Endothelial cell (in vitro differentiated cells): ENCODE results near the gene RNU1-2. TPM values are rescaled to one million over a fixed set of nuclear protein-coding genes. Genes with fewer than 3 reads are reported as not detected.
A peak's percentile ranks its signal among the peaks of the same experiment; 100 is the strongest.
"Not testable (repeated sequence)": the region's sequence is repeated elsewhere in the genome, so short reads cannot be mapped to it uniquely, and the experiment has no call there.

Experiments used
- DNase-seq: peaks from one replicate; pipeline ENCODE4 v3.0.0; 2021; ENCODE audit warnings: low spot score
- H3K27ac Mint-ChIP-seq: one replicate; pipeline ENCODE4 v1.8.0; 2021; ENCODE audit warnings: mixed read lengths, inconsistent platforms; ENCODE audit not compliant: unreplicated experiment
- H3K27me3 Mint-ChIP-seq: one replicate; pipeline ENCODE4 v1.8.0; 2021; ENCODE audit warnings: mild to moderate bottlenecking, moderate library complexity, mixed read lengths, inconsistent platforms; ENCODE audit not compliant: unreplicated experiment
- H3K36me3 Mint-ChIP-seq: one replicate; pipeline ENCODE4 v1.8.0; 2021; ENCODE audit warnings: mild to moderate bottlenecking, low read depth, mixed read lengths, inconsistent platforms; ENCODE audit not compliant: unreplicated experiment
- H3K4me1 Mint-ChIP-seq: one replicate; pipeline ENCODE4 v1.8.0; 2021; ENCODE audit warnings: mild to moderate bottlenecking, mixed read lengths, inconsistent platforms; ENCODE audit not compliant: unreplicated experiment
- H3K4me3 Mint-ChIP-seq: one replicate; pipeline ENCODE4 v1.8.0; 2021; ENCODE audit warnings: mild to moderate bottlenecking, mixed read lengths, inconsistent platforms; ENCODE audit not compliant: unreplicated experiment
- H3K9me3 Mint-ChIP-seq: one replicate; pipeline ENCODE4 v1.8.0; 2021; ENCODE audit warnings: mixed read lengths, inconsistent platforms; ENCODE audit not compliant: unreplicated experiment
- CTCF ChIP-seq: fragments of 200-600 bp; sonication (generic); IDR thresholded peaks from one replicate; pipeline ENCODE4 v1.5.0; 2021; ENCODE audit warnings: antibody characterized with exemption; ENCODE audit not compliant: unreplicated experiment
- total RNA-seq: library from RNA; stranded (reverse); fragmentation: NEBNext Ultra II Directional; extraction: Animal tissue kit (Norgen Biotek cat#: 25700); gene quantifications from one replicate; pipeline ENCODE4 v1.2.1, GENCODE V29; 2021; ENCODE audit not compliant: unreplicated experiment

The RNU1-2 gene
- total RNA-seq, 1 donor from 2014 or later, result 3,428 TPM

DNA sequence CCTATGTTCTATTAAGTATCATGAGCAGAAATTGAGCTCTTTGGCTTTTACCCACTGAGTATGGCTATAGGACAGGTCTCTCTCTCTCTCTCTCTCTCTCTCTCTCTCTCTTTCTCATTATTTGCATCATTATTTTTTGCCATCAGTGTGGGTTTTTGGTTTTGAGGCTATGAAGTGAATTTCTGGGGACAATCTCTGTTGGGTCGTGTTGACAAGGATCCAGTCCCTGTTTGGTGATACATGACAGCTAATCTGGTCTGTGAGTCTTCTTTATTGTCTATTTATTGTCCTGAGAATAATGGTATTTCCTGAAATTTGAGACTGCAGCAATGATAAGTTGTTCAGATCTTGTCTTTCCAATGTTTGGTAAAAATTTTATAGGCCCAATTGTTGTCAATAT, 1.9 kb downstream of the RNU1-2 start:
- peak overlapping the region; percentile 28 for H3K27ac Mint-ChIP-seq
- H3K36me3 Mint-ChIP-seq, H3K4me3 Mint-ChIP-seq, DNase-seq, H3K9me3 Mint-ChIP-seq: not testable (repeated sequence)
- H3K4me1 Mint-ChIP-seq, result peaks cover 13% of the 10 kb centered on the region
- peaks cover 12% of the 10 kb centered on the region for H3K27me3 Mint-ChIP-seq

GRCh38 chr1:16898298-16898697, 2.5 kb downstream of the RNU1-2 start:
- peaks cover 16% of the 10 kb centered on the region for H3K4me1 Mint-ChIP-seq

GRCh38 chr1:16899020-16899419, 3.2 kb downstream of the RNU1-2 start:
- H3K9me3 Mint-ChIP-seq, result not testable (repeated sequence)
- H3K27me3 Mint-ChIP-seq, result peaks cover 13% of the 10 kb centered on the region

More at GRCh38 chr1:16898298-16898697, 2.5 kb downstream of the RNU1-2 start:
- not testable (repeated sequence) for H3K27ac Mint-ChIP-seq, DNase-seq, H3K36me3 Mint-ChIP-seq, H3K9me3 Mint-ChIP-seq, H3K4me3 Mint-ChIP-seq
- peaks cover 11% of the 10 kb centered on the region for H3K27me3 Mint-ChIP-seq

GRCh38 chr1:16900751-16901150, 5.0 kb downstream of the RNU1-2 start:
- H3K4me3 Mint-ChIP-seq, result no peak overlapping the region
- H3K27me3 Mint-ChIP-seq, result peaks cover 9% of the 10 kb centered on the region
- no peaks in the 10 kb centered on the region for H3K9me3 Mint-ChIP-seq
- no peak for TF ChIP-seq CTCF
- peak overlapping the region; percentile 33 for H3K27ac Mint-ChIP-seq
- H3K4me1 Mint-ChIP-seq, result peaks cover 18% of the 10 kb centered on the region
- H3K36me3 Mint-ChIP-seq, result peaks cover 3% of the 10 kb centered on the region
- no peak for DNase-seq

More at GRCh38 chr1:16899020-16899419, 3.2 kb downstream of the RNU1-2 start:
- DNase-seq, H3K36me3 Mint-ChIP-seq, H3K27ac Mint-ChIP-seq, H3K4me3 Mint-ChIP-seq: not testable (repeated sequence)
- H3K4me1 Mint-ChIP-seq, result peaks cover 20% of the 10 kb centered on the region

- not testable (repeated sequence) for H3K36me3 Mint-ChIP-seq, H3K4me3 Mint-ChIP-seq, H3K9me3 Mint-ChIP-seq, DNase-seq, H3K27me3 Mint-ChIP-seq
- peak overlapping the region; percentile 39 for H3K27ac Mint-ChIP-seq
- peaks cover 16% of the 10 kb centered on the region for H3K4me1 Mint-ChIP-seq
Observed at GRCh38 chr1:16901371-16901770, 5.6 kb downstream of the RNU1-2 start.

GRCh38 chr1:16903054-16903453, 7.3 kb downstream of the RNU1-2 start:
- no peaks in the 10 kb centered on the region for H3K36me3 Mint-ChIP-seq
- peak overlapping the region; percentile 6 for H3K27ac Mint-ChIP-seq

GRCh38 chr1:16903458-16903796, 7.6 kb downstream of the RNU1-2 start:
- no peak overlapping the region for H3K4me3 Mint-ChIP-seq
- H3K27me3 Mint-ChIP-seq, result peaks cover 3% of the 10 kb centered on the region
- no peak overlapping the region for H3K27ac Mint-ChIP-seq
- H3K9me3 Mint-ChIP-seq, result no peaks in the 10 kb centered on the region
- no peaks in the 10 kb centered on the region for H3K36me3 Mint-ChIP-seq
- no peak for TF ChIP-seq CTCF
- no peak for DNase-seq
- H3K4me1 Mint-ChIP-seq, result peaks cover 7% of the 10 kb centered on the region

More at GRCh38 chr1:16903054-16903453, 7.3 kb downstream of the RNU1-2 start:
- Mint-ChIP-seq H3K4me1 (peaks cover 7% of the 10 kb centered on the region), H3K9me3 (no peaks in the 10 kb centered on the region), H3K27me3 (peaks cover 3% of the 10 kb centered on the region), H3K4me3 (no peak overlapping the region)
- DNase-seq, result no peak
- no peak for TF ChIP-seq CTCF
